ENCODE results near the gene PIF1.

Gene PIF1

DNA sequence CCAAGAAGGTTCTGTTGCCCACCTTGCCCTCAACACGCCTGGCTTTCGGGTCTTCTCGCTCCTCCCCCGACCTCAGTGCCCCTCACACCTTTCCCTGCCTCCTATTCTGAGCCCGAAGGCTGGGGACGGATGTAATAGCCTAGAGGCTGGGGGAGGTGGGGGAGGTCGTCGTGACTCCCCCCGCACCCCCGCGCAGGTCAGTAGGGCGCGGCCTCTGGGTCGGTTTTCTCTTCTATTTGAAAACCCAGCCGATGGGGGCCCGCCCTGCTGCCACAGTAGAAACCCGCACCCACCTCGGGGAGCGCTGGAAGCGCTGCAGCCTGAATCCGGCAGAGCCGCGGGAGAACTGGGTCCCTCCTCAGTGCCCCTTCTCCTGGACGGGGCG lies 49.1 kb downstream of the PIF1 start:
- TF ChIP-seq, protein P1, sequence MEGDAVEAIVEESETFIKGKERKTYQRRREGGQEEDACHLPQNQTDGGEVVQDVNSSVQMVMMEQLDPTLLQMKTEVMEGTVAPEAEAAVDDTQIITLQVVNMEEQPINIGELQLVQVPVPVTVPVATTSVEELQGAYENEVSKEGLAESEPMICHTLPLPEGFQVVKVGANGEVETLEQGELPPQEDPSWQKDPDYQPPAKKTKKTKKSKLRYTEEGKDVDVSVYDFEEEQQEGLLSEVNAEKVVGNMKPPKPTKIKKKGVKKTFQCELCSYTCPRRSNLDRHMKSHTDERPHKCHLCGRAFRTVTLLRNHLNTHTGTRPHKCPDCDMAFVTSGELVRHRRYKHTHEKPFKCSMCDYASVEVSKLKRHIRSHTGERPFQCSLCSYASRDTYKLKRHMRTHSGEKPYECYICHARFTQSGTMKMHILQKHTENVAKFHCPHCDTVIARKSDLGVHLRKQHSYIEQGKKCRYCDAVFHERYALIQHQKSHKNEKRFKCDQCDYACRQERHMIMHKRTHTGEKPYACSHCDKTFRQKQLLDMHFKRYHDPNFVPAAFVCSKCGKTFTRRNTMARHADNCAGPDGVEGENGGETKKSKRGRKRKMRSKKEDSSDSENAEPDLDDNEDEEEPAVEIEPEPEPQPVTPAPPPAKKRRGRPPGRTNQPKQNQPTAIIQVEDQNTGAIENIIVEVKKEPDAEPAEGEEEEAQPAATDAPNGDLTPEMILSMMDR (conservative IDR thresholded peaks at IDR 0.05): no peak
- no peak for TF ChIP-seq ZFX (IDR thresholded peaks at IDR 0.05)
- peak overlapping the region; percentile 73 for H3K27ac ChIP-seq

DNA sequence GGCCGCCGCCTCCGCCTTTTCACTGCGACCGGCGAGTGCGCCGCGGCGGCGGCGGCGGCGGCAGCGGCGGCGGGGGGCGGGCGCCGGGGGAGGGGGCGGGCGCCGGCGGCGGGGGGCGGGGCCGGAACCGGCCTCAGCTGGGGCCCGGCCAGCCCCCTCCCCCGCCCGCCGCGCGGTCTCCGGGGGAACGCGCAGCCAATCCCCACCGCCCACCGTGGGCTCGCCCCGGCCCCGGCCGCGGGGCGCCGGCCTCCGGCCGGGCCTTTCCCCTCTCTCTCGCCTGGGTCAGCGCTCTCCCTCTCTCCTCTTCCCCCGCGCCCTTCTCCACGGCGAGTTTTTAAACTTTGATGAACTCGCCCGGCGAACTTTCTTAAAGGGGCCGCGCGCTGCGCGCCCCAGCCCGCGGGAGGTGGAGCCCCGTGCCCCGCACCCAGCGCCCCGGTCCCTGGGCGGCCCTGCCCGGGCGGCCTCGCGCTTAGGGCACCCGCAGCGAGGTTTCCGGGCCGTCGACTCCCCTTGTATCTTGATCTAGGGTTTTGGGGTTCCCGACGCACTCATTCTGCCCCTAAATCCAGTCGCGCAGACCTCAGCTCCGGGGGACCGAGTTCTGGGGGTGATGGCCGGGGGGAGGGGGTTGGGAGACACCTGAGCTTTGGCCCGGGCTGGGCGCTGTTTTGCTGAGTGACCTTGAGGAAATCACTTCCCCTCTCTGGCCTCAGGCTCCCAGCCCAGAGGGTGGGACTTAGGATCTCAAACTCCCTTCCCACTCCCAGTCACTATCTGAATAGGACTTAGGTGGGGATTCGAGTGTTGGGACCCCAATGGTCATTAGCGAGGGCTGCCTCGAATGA lies 49.7 kb downstream of the PIF1 start, which contains the start of gene RBPMS2:
TSS of gene RBPMS2 (minus strand) at position 39 of the 851 bp plus-strand sequence. CDS start 270 bp downstream, outside the sequence.
- peak within 1 kb of the TSS; percentile 73 for H3K27ac ChIP-seq
- TF ChIP-seq, protein P1 (conservative IDR thresholded peaks at IDR 0.05): no peak
- no peak for TF ChIP-seq ZFX (IDR thresholded peaks at IDR 0.05)

DNA sequence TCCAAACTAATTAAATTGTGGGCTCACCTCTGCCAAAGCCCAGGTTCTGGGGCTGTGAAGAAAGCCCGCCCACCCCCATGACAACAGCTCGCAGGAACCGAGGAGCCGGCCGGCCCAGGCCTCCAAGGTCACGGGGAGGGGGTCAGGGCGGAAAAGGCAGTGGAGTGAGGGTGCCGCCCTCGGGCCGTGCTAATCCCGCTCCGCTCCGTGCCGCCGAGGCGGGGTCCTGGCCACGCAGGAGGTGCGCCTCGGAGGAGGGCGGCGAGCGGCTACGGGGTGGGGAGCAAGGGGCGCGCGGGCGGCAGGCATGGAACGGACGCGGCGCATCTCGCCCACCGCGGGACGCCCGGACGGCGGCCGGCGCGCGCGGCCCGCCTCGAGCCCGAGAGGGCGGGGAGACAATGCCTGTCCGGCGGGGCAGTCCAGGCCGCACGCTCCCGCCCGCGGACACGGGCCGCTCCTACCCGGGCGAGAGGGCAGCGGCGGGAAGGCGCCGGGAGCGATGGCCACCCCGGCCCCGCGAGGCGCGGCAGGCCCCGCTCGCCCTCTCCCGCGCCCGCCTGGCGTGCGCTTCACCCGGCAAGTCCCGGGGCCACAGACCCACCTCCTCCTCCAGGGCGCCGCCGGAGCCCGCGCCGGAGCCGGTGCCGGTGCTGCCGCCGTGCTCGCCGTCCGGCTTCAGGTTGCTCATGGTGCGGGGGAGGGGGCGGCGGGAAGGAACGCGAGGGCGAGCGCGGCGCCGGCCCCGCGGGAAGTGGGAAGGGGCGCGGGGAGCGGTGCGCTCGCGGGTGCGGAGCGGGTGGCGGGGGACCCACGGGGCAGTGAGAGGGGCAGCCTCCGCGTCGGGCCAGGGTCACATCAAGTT lies 50.6 kb downstream of the PIF1 start:
- peak overlapping the region; percentile 73 for H3K27ac ChIP-seq
- TF ChIP-seq ZFX (IDR thresholded peaks at IDR 0.05): peak; percentile 94
- TF ChIP-seq, protein P1 (conservative IDR thresholded peaks at IDR 0.05): no peak

DNA sequence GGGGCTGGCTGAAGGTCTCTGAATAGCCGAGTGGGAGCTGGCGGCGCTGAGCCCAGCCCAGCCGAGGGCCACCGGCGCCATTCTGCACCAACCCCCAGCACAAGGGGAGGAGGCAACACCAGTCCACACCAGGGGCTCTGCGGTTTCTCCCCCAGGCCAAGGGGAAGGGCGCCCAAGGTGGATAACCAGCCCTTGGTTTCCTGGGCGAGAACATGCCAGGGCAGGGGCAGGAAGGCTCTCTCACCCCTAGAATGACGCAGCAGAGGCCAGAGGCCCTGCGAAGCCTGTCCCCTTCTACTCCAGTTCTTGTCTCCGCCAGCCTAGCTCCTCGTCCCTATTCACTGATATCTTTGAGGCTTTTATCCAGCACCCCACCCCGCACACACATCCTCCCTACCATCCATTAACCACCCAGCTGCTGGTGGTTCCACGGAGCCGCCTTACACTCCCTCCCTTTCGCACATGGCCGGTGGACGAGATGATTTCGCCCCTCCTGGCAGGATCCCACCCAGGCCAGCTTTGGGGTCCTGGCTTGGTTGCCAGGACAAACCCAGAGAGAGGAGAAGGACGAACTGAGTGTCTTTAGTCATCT lies 51.3 kb downstream of the PIF1 start:
- no peak for TF ChIP-seq ZFX (IDR thresholded peaks at IDR 0.05)
- TF ChIP-seq, protein P1 (conservative IDR thresholded peaks at IDR 0.05): no peak
- H3K27ac ChIP-seq: peak overlapping the region; percentile 73

DNA sequence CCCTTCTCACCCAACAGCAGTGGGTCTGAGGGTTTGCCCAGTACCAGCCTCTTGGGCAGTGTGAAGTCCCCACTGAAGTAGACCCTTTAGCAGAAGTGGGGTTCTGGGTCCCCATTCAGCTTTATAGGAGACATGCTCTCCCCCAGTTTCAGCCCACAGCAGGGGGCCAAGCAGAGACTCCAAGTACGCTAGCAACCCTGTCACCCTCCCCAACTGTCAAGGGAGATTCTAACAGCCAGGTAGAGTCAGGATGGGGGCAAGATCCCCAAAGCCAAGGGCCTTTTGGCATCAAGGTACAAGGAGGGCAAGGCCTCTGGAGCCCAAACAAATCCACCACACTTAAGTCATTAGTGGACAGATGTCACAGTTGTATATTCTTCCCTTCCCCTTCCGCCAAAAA lies 51.8 kb downstream of the PIF1 start:
- TF ChIP-seq, protein P1 (conservative IDR thresholded peaks at IDR 0.05): no peak
- TF ChIP-seq ZFX (IDR thresholded peaks at IDR 0.05): no peak
- no peak overlapping the region for H3K27ac ChIP-seq

DNA sequence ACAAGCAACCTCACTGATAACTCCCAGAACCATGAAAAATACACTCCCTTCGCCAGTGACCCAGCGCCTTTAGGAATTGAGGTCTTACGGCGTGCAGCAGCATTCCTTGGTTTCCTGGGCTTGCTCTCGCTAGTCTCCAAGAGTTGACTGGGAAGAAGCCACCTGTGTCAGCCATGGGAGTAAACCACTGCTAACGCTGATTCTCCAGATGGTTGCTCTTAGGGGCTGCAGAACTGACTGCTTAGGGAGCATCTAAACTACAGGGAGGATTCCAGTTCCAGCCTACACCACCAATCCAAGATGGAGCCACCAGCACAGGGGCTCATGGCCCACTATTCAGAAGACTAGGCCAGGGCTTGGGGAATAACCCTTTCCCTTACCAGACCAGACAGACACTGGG lies 52.5 kb downstream of the PIF1 start:
- TF ChIP-seq ZFX (IDR thresholded peaks at IDR 0.05): no peak
- TF ChIP-seq, protein P1 (conservative IDR thresholded peaks at IDR 0.05): no peak
- H3K27ac ChIP-seq: no peak overlapping the region

All from C4-2B (cell line).